NCI-H446 (cell line): ENCODE data around the gene PNN.
"Not testable (repeated sequence)": the region's sequence is repeated elsewhere in the genome, so short reads cannot be mapped to it uniquely, and the experiment has no call there.

Source experiments
- DNase-seq, 2 experiments: peaks; one replicate each; lab custom pipeline; 2025; lab: John Stamatoyannopoulos, UW

Gene PNN

DNA sequence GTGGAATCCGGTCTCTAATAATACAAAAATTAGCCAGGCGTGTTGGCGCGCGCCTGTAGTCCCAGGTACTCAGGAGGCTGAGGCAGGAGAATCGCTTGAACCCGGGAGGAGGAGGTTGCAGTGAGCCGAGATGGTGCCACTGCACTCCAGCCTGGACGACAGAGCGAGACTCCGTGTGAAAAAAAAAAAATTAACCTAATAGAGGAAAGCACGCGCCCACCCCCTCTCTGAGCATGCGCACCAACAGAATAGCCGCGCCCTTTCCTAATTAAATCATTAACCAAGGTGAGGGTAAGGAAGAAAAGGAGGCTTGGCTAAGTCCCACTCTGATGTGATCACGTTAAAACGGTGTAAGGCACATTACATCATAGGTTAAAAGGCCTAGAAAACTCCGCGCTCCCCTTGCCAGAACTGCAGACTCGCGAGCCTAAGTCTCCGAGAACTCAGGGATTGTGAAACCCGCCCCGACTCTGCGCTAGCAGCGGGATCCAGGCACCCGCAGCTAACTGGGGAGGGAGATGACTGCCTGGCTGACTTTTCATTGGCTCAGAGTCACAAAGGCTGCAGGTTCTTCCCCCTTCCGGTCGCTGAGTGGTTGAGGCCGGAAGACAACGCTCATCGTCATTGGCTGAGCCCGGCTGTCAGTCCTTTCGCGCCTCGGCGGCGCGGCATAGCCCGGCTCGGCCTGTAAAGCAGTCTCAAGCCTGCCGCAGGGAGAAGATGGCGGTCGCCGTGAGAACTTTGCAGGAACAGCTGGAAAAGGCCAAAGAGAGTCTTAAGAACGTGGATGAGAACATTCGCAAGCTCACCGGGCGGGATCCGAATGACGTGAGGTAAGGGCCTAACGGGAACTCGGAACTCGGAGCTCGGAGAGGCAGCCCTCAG, at the start of gene PNN:
Gene PNN, plus strand, starts transcription at position 695 of the 885 bp plus-strand sequence. Its CDS starts 26 bp downstream, at position 721.
- peak; percentile 99 for DNase-seq

DNA sequence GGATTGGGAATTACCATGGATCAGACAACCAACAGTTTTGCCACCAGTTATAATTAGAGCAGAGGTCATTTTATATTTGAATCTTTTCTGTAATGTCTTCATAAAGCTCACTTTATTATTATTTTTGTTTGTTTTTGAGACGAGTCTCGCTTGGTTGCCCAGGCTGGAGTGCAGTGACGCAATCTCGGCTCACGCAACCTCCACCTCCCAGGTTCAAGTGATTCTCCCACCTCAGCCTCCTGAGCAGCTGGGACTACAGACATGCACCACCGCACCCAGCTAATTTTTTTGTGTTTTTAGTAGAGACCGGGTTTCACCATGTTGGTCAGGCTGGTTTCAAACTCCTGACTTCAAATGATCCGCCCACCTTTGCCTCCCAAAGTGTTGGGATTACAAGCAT, 37.2 kb upstream of the PNN start:
- not testable (repeated sequence) for DNase-seq

DNA sequence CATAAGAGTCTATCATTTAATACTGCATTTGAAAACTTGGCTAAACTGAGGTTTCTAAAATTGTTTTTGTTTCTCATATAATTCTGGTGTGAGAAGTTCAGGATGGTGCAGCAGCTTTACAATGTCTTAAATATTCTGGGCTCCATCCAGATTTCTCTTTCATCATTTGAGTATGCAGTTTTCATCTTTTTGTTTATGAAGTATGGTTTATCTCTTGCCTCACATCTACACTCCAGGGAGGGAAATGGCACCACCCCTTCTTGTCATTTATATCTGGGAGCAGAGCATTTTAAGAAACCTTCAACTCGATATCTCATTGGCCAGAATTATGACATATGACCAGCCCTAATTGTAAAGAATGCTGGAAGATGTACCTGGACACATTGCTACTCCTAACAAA, 36.6 kb upstream of the PNN start:
- no peak for DNase-seq

- no peak for DNase-seq
Measured at GRCh38 chr14:39140170-39140569, 34.9 kb upstream of the PNN start.

GRCh38 chr14:39141623-39142022, 33.4 kb upstream of the PNN start:
- not testable (repeated sequence) for DNase-seq

GRCh38 chr14:39143226-39143625, 31.8 kb upstream of the PNN start:
- DNase-seq = not testable (repeated sequence)

GRCh38 chr14:39145266-39145966, 29.6 kb upstream of the PNN start:
- DNase-seq = no peak

DNA sequence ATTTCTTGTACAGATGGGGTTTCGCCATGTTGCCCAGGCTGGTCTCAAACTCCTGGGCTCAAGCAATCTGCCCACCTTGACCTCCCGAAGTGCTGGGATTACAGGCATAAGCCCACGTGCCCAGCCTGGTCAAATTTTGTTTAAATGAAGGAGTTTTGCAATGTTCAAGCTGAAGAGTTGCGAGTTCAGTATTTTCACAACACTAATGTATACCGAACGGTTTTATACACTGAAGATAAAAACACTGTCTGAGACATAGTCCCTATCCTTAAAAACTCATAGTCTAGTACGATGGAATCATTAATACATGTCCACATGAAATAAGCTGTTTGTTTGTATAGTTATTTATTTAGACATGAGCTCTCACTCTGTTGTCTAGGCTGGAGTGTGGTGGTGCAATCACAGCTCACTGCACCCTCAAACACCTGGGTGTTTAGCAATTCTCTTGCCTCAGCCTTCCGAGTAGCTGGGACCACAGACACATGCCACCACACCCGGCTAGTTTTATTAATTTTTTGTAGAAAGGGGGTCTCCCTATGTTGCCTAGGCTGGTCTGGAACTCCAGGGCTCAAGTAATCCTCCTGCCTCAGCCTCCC, 20.4 kb upstream of the PNN start:
- no peak for DNase-seq

GRCh38 chr14:39157491-39157890, 17.6 kb upstream of the PNN start:
- no peak for DNase-seq

GRCh38 chr14:39158222-39158858, 16.7 kb upstream of the PNN start:
- no peak for DNase-seq

DNA sequence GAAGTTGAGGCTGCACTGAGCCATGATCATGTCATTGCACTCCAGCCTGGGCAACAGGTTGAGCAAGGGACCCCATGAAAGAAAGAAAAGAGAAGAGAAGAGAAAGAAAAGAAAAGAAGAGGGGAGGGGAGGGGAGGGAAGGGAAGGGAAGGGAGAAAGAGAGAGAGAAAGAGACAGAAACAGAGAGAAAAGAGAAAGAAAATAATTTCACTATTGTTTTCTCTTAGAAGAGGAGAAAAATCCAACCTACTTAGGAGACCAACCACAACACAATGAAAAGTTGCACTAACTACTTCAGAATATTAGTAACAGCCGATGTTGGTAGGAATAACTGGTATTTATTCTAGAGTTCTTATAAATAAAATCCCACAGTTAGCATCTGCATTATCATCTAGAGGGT, 14.6 kb upstream of the PNN start:
- DNase-seq = no peak

- not testable (repeated sequence) for DNase-seq
Measured at GRCh38 chr14:39167797-39168320, 7.2 kb upstream of the PNN start.

DNA sequence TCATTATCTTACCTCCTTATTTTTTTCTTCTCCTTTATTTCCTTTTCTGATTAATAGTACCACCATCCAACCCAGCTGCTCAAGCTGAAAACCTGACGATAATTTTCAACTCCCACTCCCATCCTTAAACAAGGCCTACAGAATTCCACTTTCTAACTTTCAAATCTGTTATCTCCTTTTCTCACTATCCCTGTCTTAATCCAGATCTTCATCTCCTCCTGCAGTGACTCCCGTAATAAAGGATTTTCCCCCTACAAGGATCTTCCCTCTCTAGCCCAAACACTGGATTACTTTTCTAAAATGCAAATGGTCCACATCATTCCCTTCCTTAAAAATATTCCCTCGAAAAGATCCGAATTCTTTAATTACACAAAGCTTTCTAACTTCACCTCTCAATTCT, 6.5 kb upstream of the PNN start:
- DNase-seq = no peak

- DNase-seq = no peak
Measured at GRCh38 chr14:39169541-39169900, 5.5 kb upstream of the PNN start.

DNA sequence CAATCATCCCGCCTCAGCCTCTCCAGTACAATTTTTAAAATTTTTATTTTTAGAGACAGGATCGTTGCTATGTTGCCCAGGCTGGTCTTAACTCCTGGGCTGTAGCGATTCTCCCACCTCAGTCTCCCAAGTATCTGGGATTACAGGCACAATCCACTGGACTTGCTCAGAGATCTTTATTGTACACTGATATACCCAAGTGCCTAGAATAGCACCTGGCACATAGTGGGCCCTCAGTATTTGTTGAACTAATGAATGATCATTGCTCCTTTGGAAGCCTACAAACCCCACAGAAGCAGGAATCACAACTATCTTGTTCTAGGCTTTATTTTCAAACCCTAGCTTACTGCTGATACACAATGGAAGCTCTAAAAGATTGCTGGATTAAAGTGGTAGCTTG, 1.9 kb upstream of the PNN start:
- no peak for DNase-seq

- DNase-seq = peak; percentile 40 to 48
Measured at GRCh38 chr14:39175445-39176262, 600 bp downstream of the PNN start.

DNA sequence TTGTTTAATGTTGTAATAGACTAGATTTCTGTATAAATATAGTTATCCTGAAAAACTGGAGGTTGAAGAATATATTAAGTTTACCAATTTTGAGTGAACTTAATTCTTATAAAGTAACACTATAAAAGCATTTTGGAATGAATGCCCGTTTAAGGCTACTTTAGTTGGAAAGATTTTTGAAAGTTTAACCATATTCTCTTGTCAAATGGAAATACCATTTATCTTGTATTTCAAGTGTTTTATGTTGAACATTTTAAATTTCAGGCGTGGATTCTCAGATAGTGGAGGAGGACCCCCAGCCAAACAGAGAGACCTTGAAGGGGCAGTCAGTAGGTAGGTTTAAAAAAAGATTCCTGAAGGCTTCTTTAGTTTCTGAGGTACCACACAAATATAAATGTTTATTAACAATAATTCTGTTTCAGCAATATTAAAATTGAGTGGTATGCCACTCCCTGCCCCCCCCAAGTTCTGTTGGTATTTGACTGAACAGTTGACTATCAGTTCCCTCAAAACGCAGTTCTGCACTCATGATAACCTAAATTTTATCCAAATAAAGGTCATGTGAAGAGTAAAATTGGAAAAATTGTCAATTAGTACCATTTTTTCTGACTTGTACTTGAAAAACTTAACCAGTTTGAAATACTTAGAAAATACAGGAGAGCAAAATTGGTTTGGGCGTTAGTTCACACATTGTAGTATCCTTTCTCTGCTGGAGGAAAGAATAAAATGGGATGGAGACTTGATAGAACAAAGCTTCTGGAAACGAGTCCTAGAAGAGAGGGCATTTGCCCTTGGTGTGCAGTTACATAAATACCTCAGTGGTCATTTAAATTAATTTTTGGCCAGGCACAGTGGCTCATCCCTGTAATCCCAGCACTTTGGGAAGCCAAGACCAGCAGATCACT, 1.5 kb downstream of the PNN start:
- no peak for DNase-seq

GRCh38 chr14:39177168-39177545, 2.1 kb downstream of the PNN start:
- no peak for DNase-seq

GRCh38 chr14:39179042-39179441, 4.0 kb downstream of the PNN start:
- no peak for DNase-seq

DNA sequence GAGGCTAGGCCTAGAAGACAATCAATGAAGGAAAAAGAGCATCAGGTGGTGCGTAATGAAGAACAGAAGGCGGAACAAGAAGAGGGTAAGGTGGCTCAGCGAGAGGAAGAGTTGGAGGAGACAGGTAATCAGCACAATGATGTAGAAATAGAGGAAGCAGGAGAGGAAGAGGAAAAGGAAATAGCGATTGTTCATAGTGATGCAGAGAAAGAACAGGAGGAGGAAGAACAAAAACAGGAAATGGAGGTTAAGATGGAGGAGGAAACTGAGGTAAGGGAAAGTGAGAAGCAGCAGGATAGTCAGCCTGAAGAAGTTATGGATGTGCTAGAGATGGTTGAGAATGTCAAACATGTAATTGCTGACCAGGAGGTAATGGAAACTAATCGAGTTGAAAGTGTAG, 5.5 kb downstream of the PNN start:
- DNase-seq = no peak
